Lower lobe of right lung (tissue), 2 donors: ENCODE measurements around the gene DCUN1D2. TPM values are rescaled to one million over a fixed set of nuclear protein-coding genes. Genes with fewer than 3 reads are reported as not detected.

Source experiments
- ATAC-seq, 2 donors: fragments of 200-7000 bp; cut with Tn5 transposase; one replicate each; pipeline ENCODE4 v1.9.1; 2020 to 2022; ENCODE audit warnings: mild to moderate bottlenecking in 2 of 2, moderate library complexity in 2 of 2
- DNase-seq: peaks from one replicate; pipeline ENCODE4 v3.0.0-alpha.2; 2020
- H3K27ac ChIP-seq: fragments of 200-600 bp; one replicate; pipeline ENCODE4 v1.8.0; 2022
- H3K27me3 ChIP-seq: fragments of 200-600 bp; one replicate; pipeline ENCODE4 v1.8.0; 2022; ENCODE audit warnings: low read depth
- H3K36me3 ChIP-seq: fragments of 200-600 bp; one replicate; pipeline ENCODE4 v1.8.0; 2022; ENCODE audit warnings: mild to moderate bottlenecking
- H3K4me1 ChIP-seq: fragments of 200-600 bp; one replicate; pipeline ENCODE4 v1.8.0; 2022
- H3K4me3 ChIP-seq: fragments of 200-600 bp; one replicate; pipeline ENCODE4 v1.8.0; 2022; ENCODE audit warnings: mild to moderate bottlenecking
- H3K9me3 ChIP-seq: fragments of 200-600 bp; one replicate; pipeline ENCODE4 v1.8.0; 2022
- intact Hi-C: fragments of 100-400 bp; cut with DNase I; formaldehyde crosslinking; loops from one replicate; pipeline ENCODE4 v1.11.0; 2022
- total RNA-seq: library from RNA; stranded (reverse); fragmentation: NEBNext Ultra II Directional; extraction: Animal tissue kit (Norgen Biotek cat#: 25700); gene quantifications from one replicate; pipeline ENCODE4 v1.2.1, GENCODE V29; 2021
- TF ChIP-seq, protein P1 (sequence below): fragments of 200-600 bp; IDR thresholded peaks from one replicate; pipeline ENCODE4 v1.8.0; 2022; ENCODE audit warnings: antibody characterized with exemption, mild to moderate bottlenecking
- donor health status: DM: no; HTN: yes; CAD: no; lungs with severe emphysema.

DCUN1D2 gene
- total RNA-seq, 1 donor from 2014 or later, result 16.8 TPM

DNA sequence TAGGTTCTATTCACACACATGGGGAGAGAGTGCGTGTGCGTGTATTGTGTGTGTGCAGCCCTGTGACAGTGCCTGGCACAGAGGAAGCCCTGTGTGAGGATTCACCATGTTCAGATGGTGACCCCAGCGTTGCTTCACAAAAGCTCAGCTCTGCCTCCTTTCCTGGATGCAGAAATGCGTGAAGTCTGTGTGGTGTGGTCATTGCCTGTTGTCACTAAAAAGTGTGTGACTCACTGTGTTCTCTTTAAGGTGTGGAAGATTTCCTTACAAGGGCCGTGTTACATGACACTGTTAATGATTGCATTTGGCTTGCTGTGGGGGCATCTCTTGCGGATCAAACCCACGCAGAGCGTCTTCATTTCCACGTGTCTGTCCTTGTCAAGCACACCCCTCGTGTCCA is 19.5 kb upstream of the DCUN1D2 start:
- no peaks in the 10 kb centered on the region for H3K27me3 ChIP-seq
- no peak for ATAC-seq
- H3K4me1 ChIP-seq, result peaks cover 5% of the 10 kb centered on the region

GRCh38 chr13:113508521-113509254 is 18.2 kb upstream of the DCUN1D2 start:
- H3K27ac ChIP-seq, result no peak overlapping the region
- peaks cover 5% of the 10 kb centered on the region for H3K4me1 ChIP-seq
- no peaks in the 10 kb centered on the region for H3K27me3 ChIP-seq
- DNase-seq (peak; percentile 61), ATAC-seq (peak; percentile 42 to 67)
- peaks cover 59% of the 10 kb centered on the region for H3K36me3 ChIP-seq
- H3K9me3 ChIP-seq, result no peaks in the 10 kb centered on the region
- H3K4me3 ChIP-seq, result no peak overlapping the region
- intact Hi-C loops, result no loop called here
- TF ChIP-seq, protein P1, sequence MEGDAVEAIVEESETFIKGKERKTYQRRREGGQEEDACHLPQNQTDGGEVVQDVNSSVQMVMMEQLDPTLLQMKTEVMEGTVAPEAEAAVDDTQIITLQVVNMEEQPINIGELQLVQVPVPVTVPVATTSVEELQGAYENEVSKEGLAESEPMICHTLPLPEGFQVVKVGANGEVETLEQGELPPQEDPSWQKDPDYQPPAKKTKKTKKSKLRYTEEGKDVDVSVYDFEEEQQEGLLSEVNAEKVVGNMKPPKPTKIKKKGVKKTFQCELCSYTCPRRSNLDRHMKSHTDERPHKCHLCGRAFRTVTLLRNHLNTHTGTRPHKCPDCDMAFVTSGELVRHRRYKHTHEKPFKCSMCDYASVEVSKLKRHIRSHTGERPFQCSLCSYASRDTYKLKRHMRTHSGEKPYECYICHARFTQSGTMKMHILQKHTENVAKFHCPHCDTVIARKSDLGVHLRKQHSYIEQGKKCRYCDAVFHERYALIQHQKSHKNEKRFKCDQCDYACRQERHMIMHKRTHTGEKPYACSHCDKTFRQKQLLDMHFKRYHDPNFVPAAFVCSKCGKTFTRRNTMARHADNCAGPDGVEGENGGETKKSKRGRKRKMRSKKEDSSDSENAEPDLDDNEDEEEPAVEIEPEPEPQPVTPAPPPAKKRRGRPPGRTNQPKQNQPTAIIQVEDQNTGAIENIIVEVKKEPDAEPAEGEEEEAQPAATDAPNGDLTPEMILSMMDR, result no peak

More for the DNA sequence above, 19.5 kb upstream of the DCUN1D2 start:
- Histone ChIP-seq H3K36me3 (peaks cover 58% of the 10 kb centered on the region), H3K9me3 (no peaks in the 10 kb centered on the region), H3K27ac (no peak overlapping the region), H3K4me3 (no peak overlapping the region)
- DNase-seq, result no peak
- TF ChIP-seq, protein P1, result no peak
- intact Hi-C loops, result no loop called here

GRCh38 chr13:113507505-113508345 is 17.2 kb upstream of the DCUN1D2 start:
- Histone ChIP-seq H3K36me3 (peaks cover 56% of the 10 kb centered on the region), H3K4me1 (peaks cover 5% of the 10 kb centered on the region), H3K27ac (no peak overlapping the region), H3K27me3 (no peaks in the 10 kb centered on the region), H3K4me3 (no peak overlapping the region), H3K9me3 (no peaks in the 10 kb centered on the region)
- intact Hi-C loops, result no loop called here
- ATAC-seq (peak in 1 of 2 donors; percentile 16), DNase-seq (no peak)
- TF ChIP-seq, protein P1, result no peak

DNA sequence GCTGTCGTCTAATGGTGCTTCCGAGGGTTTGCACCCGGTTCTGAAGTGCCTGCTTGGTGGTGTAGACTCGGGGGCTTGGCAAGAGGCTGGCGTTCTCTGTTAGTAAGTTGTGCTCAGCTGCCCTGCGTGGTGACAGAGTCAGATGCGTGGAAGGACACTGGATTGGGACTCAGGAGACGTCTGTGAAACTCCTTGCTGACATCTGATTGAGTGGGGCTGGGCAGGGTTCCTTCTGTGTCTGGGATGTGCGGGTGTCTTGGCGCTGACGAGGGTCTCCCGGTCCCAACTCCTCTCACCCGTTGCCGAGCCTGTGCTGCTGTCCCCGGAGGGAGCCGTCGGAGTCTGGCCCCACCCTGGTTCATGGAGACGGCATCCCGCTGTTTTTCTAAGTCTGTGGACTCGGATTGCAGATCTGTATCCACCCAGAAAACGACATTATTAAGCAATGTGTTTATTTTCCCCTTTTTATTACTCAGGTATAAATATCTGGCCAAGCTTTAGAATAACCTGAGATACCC is 16.4 kb upstream of the DCUN1D2 start:
- Histone ChIP-seq H3K4me1 (peaks cover 5% of the 10 kb centered on the region), H3K4me3 (no peak overlapping the region), H3K36me3 (peaks cover 64% of the 10 kb centered on the region), H3K27ac (no peak overlapping the region), H3K9me3 (no peaks in the 10 kb centered on the region), H3K27me3 (no peaks in the 10 kb centered on the region)
- ATAC-seq (no peak), DNase-seq (no peak)
- intact Hi-C loops, result no loop called here
- TF ChIP-seq, protein P1, result no peak

DNA sequence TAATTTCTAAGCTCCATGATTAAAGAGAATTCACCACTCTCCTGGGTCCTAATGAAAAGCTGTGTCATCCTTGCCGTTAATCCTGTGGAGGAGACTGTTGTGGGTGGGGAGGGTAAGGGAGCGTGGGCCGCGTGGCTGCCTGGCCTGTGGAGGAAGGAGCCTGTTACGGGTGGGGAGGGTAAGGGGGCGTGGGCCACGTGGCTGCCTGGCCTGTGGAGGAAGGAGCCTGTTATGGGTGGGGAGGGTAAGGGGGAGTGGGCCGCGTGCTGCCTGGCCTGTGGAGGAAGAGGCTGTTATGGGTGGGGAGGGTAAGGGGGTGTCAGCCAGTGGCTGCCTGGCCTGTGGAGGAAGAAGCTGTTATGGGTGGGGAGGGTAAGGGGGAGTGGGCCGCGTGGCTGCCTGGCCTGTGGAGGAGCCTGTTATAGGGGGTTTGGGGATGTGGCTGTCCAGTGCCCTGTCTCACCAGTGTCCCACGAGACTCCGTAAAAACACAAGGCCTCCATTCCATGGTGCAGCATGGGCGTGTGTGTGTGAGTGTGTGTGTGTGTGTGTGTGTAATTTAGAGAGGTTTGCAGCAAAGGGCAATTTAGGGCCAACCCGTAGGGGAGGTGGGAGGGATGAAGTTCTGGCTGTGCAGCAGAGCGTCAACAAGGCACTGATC is 15.6 kb upstream of the DCUN1D2 start:
- peak in 1 of 2 donors; percentile 33 for ATAC-seq
- TF ChIP-seq, protein P1, result no peak
- H3K27me3 ChIP-seq, result no peaks in the 10 kb centered on the region
- no peak overlapping the region for H3K27ac ChIP-seq
- peaks cover 5% of the 10 kb centered on the region for H3K4me1 ChIP-seq
- H3K9me3 ChIP-seq, result no peaks in the 10 kb centered on the region
- DNase-seq, result no peak
- intact Hi-C loops, result no loop called here
- peaks cover 66% of the 10 kb centered on the region for H3K36me3 ChIP-seq
- no peak overlapping the region for H3K4me3 ChIP-seq
